Body of pancreas (tissue), 4 donors: ENCODE results near the gene DLG2. TPM values are rescaled to one million over a fixed set of nuclear protein-coding genes. Genes with fewer than 3 reads are reported as not detected.

Experiments used
- ATAC-seq: fragments of 150-250 bp; one replicate; pipeline ENCODE4 v1.9.1; 2016
- DNase-seq, 4 donors: peaks; one replicate each; pipeline ENCODE4 v3.0.0-alpha.2; 2019
- H3K27ac ChIP-seq, 4 donors: fragments of 200-600 bp; sonication (generic); 1 replicate in 3 of 4; 2 replicates in 1 of 4; pipeline versions ENCODE4 v1.5.1 to v1.6.1; 2016 to 2019; ENCODE audit warnings: mild to moderate bottlenecking in 1 of 4, mixed read lengths in 1 of 4, moderate library complexity in 1 of 4
- H3K27me3 ChIP-seq, 2 donors: fragments of 200-600 bp; sonication (generic); one replicate each; pipeline ENCODE4 v1.6.0; 2016; ENCODE audit warnings: mild to moderate bottlenecking in 1 of 2
- H3K36me3 ChIP-seq, 2 donors: fragments of 200-600 bp; sonication (generic); replicated peaks in 1 of 2; 2 replicates each; pipeline ENCODE4 v1.5.1; 2016; ENCODE audit warnings: low read depth in 2 of 2; ENCODE audit not compliant: insufficient read depth in 1 of 2
- H3K4me1 ChIP-seq: fragments of 200-600 bp; sonication (generic); one replicate; pipeline ENCODE4 v1.6.0; 2016
- H3K4me3 ChIP-seq, 2 donors: fragments of 200-600 bp; sonication (generic); 1 replicate in 1 of 2; 2 replicates in 1 of 2; pipeline ENCODE4 v1.5.1; 2016 to 2019
- H3K9me3 ChIP-seq, 3 donors: fragments of 200-600 bp; sonication (generic); 1 replicate in 2 of 3; 2 replicates in 1 of 3; pipeline ENCODE4 v1.5.1; 2016
- POLR2A ChIP-seq, 3 donors: fragments of 450-650 bp; IDR thresholded peaks; one replicate each; pipeline ENCODE4 v1.6.1; 2016; ENCODE audit warnings: antibody characterized with exemption in 3 of 3, mild to moderate bottlenecking in 2 of 3
- WGBS, 2 donors: methylation state at CpG; one replicate each; pipeline ENCODE4 v1.1.5; 2017; 5-methylcytosine and 5-hydroxymethylcytosine counted together
- intact Hi-C: fragments of 100-400 bp; cut with DNase I; formaldehyde crosslinking; loops from one replicate; pipeline ENCODE4 v1.15.1; 2023
- total RNA-seq, 2 donors: library from RNA; depleted of rRNA; stranded (reverse); fragments of >200 nt; gene quantifications; one replicate each; pipeline ENCODE4 v1.1.0, GENCODE V29; 2016
- TF ChIP-seq, protein P1 (sequence below), 7 experiments: fragments of 450-650 bp in 4 of 7; fragments of 200-600 bp in 3 of 7; sonication (generic) in 3 of 7; IDR thresholded peaks; one replicate each; pipeline ENCODE4 v1.5.1; 2016 to 2019; ENCODE audit warnings: antibody characterized with exemption in 7 of 7

The DLG2 gene
- total RNA-seq, 2 donors from 2014 or later, result 6.0 to 13.2 TPM

- peaks cover 0 to 4% (median 0%) of the 10 kb centered on the region in 3 donors for H3K9me3 ChIP-seq
- no peak overlapping the region for H3K4me3 ChIP-seq
- DNase-seq (no peak), ATAC-seq (no peak)
- intact Hi-C loops, result no loop called here
- H3K27me3 ChIP-seq, result no peaks in the 10 kb centered on the region
- H3K27ac ChIP-seq, result no peak overlapping the region
- TF ChIP-seq, protein P1, sequence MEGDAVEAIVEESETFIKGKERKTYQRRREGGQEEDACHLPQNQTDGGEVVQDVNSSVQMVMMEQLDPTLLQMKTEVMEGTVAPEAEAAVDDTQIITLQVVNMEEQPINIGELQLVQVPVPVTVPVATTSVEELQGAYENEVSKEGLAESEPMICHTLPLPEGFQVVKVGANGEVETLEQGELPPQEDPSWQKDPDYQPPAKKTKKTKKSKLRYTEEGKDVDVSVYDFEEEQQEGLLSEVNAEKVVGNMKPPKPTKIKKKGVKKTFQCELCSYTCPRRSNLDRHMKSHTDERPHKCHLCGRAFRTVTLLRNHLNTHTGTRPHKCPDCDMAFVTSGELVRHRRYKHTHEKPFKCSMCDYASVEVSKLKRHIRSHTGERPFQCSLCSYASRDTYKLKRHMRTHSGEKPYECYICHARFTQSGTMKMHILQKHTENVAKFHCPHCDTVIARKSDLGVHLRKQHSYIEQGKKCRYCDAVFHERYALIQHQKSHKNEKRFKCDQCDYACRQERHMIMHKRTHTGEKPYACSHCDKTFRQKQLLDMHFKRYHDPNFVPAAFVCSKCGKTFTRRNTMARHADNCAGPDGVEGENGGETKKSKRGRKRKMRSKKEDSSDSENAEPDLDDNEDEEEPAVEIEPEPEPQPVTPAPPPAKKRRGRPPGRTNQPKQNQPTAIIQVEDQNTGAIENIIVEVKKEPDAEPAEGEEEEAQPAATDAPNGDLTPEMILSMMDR (IDR thresholded peaks at IDR 0.05), result no peak
- TF ChIP-seq POLR2A (IDR thresholded peaks at IDR 0.05), result no peak
- H3K4me1 ChIP-seq, result peaks cover 14% of the 10 kb centered on the region
- no peaks in the 10 kb centered on the region for H3K36me3 ChIP-seq
- WGBS, 2 donors, result 61 to 65% methylated on average over 2 of the region's 2 CpGs
These were observed 2018.0 kb downstream of the DLG2 start for GRCh38 chr11:83609191-83609590.

GRCh38 chr11:83608571-83608970, 2018.6 kb downstream of the DLG2 start:
- Histone ChIP-seq H3K4me3 (no peak overlapping the region), H3K27me3 (no peaks in the 10 kb centered on the region), H3K4me1 (peaks cover 14% of the 10 kb centered on the region), H3K27ac (no peak overlapping the region), H3K9me3 (peaks cover 0 to 4% (median 0%) of the 10 kb centered on the region in 3 donors), H3K36me3 (no peaks in the 10 kb centered on the region)
- TF ChIP-seq, protein P1 (IDR thresholded peaks at IDR 0.05), result no peak
- no peak for TF ChIP-seq POLR2A (IDR thresholded peaks at IDR 0.05)
- DNase-seq (no peak), ATAC-seq (no peak)
- 83 to 91% methylated on average over 1 of the region's 1 CpG for WGBS, 2 donors
- intact Hi-C loops, result no loop called here

DNA sequence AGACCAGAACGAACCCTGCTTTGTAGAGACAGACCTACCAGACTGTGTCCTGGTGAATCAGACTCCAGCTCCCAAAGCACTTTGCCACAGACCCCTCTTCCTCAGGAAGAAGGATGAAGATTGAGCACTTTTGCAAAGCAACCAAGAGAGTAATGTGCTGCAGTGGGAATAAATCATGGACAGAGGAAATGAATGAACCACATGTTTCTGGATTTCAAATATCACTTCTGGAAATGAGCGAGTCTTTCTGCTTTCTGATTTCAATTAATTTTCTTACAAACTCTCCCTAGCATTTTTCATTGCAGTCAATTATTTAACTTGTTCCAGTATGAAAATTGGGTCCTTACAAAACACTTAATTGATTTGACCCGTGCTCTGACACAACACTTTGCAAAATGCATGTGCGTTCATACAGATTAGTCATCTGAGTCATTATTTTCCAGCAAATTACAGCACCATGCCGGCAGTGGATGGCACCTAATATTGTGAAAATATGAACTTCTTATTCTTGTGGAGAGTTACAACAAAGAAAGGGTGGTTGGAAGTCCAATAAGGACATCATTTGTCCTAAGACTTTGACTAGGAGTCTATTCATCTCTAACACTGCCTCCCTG, 2025.1 kb downstream of the DLG2 start:
- H3K9me3 ChIP-seq, result no peaks in the 10 kb centered on the region
- TF ChIP-seq, protein P1 (IDR thresholded peaks at IDR 0.05), result no peak
- no peak overlapping the region for H3K27ac ChIP-seq
- no peaks in the 10 kb centered on the region for H3K36me3 ChIP-seq
- H3K4me3 ChIP-seq, result no peak overlapping the region
- ATAC-seq (no peak), DNase-seq (no peak)
- H3K4me1 ChIP-seq, result peaks cover 15% of the 10 kb centered on the region
- 75 to 84% methylated on average over 5 of the region's 5 CpGs for WGBS, 2 donors
- intact Hi-C loops, result no loop called here
- no peaks in the 10 kb centered on the region for H3K27me3 ChIP-seq

- peak in 3 of 4 donors; percentile 25 to 35 (median 26) for DNase-seq
- no peak for ATAC-seq
- Histone ChIP-seq H3K4me1 (peaks cover 15% of the 10 kb centered on the region), H3K27me3 (no peaks in the 10 kb centered on the region), H3K27ac (no peak overlapping the region), H3K9me3 (no peaks in the 10 kb centered on the region), H3K4me3 (no peak overlapping the region), H3K36me3 (no peaks in the 10 kb centered on the region)
- TF ChIP-seq, protein P1 (IDR thresholded peaks at IDR 0.05), result no peak
- TF ChIP-seq POLR2A (IDR thresholded peaks at IDR 0.05), result no peak
- 58 to 69% methylated on average over 11 of the region's 11 CpGs for WGBS, 2 donors
- intact Hi-C loops, result no loop called here
These were observed 2025.8 kb downstream of the DLG2 start for GRCh38 chr11:83601201-83601913.
